NCI-H526 treated with DMSO at 0.1 percent for 48 hours (cell line): ENCODE data around the gene SLC25A24.
"Not testable (repeated sequence)": the region's sequence is repeated elsewhere in the genome, so short reads cannot be mapped to it uniquely, and the experiment has no call there.

Source experiments
- DNase-seq: peaks from one replicate; lab custom pipeline; 2025; lab: John Stamatoyannopoulos, UW

SLC25A24 gene

GRCh38 chr1:108139555-108139954, 60.6 kb downstream of the SLC25A24 start:
- DNase-seq, result not testable (repeated sequence)

DNA sequence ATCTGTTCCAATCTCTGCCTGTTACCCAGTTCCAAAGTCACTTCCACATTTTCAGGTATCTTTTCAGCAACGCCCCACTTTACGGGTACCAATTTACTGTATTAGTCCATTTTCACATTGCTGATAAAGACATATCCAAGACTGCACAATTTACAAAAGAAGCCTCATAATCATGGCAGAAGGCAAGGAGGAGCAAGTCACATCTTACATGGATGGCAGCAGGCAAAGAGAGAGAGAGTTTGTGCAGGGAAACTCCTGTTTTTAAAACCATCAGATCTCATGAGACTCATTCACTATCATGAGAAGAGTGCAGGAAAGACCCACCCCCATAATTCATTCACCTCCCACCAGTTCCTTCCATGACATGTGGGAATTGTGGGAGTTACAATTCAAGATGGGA, 67.0 kb downstream of the SLC25A24 start:
- not testable (repeated sequence) for DNase-seq

DNA sequence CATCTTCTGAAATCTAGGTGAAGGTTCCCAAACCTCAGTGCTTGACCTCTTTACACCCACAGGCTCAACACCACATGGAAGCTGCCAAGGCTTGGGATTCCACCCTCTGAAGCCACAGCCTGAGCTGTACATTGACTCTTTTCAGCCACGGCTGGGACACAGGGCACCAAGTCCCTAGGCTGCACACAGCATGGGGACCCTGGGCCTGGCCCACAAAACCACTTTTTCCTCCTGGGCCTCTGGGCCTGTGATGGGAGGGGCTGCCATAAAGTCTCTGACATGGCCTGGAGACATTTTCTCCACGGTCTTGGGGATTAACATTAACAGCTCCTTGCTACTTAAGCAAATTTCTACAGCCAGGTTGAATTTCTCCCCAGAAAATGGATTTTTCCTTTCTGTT, 67.8 kb downstream of the SLC25A24 start:
- not testable (repeated sequence) for DNase-seq

DNA sequence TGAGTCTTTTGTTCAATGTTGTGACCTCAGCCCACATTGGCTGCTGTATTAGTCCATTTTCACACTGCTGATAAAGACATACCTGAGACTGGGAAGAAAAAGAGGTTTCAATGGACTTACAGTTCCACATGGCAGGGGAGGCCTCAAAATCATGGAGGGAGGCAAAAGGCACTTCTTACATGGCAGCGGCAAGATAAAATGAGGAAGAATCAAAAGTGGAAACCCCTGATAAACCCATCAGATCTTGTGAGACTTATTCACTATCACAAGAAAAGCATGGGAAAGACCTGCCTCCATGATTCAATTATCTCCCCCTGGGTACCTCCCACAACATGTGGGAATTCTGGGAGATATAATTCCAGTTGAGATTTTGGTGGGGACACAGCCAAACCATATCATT, 68.9 kb downstream of the SLC25A24 start:
- DNase-seq, result not testable (repeated sequence)

DNA sequence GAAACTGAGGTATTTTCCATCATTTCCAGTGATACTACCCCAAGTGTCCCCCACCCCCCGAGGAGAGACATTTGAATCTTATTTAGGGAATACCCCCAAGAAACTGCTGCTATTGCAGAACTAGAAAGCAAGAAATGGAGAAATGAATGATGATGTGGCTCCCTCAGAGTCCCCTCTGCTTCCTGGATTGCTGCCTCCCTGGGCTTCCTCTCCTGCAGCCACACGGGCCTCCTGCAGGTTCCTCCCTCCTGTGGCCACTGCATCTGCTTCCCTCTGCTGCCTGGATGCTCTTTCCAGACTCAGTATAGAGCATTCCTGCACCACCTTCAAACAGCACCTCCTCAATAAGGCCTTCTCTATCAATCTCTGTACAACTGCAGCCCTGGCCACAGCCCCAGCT, 69.3 kb downstream of the SLC25A24 start:
- DNase-seq, result no peak

- no peak for DNase-seq
Observed at GRCh38 chr1:108129999-108130398, 70.1 kb downstream of the SLC25A24 start.

DNA sequence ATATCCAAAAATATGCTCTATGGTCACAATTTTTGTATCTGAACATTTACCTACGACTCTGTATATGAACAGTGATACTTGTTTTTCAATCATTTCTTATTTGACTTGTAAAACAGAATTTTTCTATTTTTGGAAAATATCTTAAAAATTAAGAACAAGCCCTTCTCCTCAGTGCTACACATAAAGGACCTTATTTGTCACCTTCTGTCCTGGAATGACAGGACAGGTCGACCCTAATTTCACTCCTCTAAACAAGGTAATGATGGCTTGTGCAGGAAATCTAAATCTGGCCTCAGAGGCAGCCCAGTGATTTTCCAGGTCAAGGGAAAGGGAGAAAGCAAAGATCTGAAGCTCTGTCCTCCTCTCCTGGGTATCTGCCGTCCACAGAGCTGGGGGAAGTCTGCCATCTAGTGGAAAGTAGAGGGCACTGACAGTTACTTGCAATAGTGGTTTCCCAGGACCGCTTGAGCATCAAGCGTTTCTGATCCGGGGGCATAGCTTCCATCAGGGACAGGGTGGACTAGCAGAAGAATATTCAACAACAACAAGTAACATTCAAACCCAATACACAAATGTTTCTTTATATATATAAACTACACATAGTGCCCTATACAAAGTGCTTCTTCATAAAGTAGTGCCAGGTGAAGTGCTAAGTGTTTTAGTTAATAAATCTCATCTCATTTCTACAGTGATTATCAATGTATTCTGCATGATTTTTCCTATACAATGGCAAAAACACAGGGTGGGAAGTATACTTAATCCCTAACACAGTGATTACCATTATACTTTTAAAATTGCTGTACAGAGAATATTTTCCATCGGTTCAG, 74.6 kb downstream of the SLC25A24 start:
- peak; percentile 58 for DNase-seq

DNA sequence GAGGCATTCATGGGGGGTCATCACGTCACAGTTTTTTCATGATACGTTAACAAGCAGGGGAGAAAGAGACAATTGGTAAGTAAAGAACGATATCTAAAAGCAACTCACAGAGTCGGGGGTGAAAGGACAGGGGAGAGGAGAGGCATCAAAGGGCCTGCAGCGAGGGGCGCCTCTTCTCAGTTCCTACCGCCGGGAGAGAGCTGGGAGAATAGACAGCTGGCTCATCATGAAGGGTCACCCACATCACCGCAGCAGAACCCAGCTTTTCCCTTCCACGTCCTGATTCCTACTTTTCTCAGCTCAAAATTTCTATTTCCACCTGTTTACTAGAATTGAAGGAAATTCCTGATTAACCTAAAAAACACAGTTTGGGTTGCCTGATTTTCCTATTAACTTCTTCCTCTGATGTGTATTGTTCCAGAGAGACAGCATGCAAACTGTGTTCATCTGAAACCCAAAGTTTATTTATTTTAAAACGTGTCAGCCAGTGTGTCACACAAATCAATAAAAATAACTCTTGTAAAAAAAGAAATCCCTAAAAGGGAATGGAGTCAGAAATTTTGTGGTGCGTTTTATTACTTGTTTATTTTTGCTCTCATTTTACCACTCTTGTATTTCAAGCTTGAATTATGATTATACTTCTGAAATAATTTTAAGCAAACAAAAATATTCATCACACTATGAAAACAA, 75.4 kb downstream of the SLC25A24 start:
- DNase-seq, result no peak

DNA sequence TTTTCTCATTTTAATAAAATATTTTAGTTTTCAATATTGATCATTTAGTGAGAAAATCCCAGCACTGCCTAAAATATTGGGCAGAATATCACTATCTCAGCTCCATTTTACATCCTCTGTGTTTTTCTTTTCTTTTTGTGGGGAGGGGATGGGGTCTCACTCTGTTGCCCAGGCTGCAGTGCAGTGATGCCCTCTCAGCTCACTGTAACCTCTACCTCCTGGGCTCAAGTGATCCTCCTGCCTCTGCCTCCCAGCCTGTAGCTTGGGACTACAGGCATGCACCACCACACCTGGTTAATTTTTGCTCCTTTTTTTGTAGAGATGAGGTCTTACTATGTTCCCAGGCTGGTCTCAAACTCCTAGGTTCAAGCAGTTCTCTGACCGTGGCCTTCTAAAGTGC, 76.1 kb downstream of the SLC25A24 start:
- no peak for DNase-seq

DNA sequence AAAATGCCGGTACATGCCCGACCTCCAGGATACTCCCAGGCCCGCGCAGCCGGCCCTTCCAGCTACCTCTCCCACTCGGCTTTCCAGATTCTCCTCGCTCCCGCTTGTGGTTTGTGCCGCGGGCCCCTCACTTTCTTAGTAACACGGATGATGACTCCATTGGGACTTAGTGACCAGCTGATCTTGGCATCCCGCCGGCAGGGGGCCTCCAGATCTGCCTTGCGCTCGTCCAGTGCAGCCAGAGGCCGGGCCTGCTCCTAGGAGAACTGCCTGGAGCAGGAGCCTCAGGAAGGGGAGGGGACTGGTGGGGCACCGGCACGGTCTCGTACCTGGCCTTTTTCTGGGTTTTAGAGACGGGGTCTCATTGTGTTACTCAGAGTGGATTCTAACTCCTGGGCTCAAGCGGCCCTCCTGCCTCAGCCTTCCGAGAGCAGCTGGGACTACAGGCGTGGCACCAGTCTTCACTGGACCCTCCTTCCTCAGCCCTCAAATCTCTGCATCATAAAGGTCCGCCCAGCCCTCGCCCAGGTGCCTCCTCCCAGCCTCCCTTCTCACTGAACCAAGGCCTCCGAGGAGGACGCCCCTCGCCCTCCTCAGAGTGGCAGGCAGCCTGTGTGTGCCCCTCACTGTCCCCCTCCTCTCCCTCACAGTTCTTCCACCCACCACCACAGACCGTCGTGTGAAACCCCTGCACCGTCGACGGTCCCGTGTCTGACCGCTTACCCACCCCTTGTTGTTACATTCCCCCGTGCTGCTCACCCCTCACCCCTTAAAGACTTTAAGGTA, 78.6 kb downstream of the SLC25A24 start:
- no peak for DNase-seq

DNA sequence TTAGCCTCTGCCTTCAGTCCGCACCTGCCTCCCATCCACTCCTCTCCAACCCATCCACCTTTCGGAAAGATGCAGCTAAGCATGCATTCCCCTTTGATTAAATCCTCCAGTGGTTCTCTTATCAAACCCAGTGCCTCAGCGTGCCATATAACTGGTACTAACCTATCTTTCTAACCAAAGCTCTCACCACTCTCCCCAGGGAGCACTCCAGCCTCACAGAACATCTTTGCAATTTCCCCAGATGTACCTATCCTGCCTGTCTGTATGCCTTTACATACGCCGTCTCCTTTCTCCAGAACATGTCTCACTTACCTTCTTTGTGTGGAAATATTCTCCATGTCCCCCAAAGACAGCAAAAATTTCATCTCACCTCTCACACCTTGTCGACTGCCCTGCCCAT, 80.0 kb downstream of the SLC25A24 start:
- DNase-seq, result no peak

DNA sequence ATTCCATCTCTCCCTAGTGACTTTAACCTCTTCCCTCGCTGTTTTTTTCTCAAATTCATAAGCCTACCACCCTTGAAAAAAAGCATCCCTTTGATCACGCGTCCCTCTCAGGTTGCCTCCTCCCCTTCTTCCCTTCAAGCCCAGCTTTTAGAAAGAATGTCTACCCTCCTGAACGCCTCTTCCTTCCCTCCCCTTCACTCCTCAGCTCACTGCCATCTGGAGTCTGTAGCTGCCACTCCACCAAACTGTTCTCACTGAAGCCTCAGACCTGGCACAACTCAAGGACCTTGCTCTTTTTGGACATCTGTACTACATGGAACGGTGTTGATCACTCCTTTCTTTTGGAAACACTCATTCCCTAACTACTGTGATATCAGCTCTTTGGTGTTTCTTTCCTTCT, 80.6 kb downstream of the SLC25A24 start:
- DNase-seq, result no peak

DNA sequence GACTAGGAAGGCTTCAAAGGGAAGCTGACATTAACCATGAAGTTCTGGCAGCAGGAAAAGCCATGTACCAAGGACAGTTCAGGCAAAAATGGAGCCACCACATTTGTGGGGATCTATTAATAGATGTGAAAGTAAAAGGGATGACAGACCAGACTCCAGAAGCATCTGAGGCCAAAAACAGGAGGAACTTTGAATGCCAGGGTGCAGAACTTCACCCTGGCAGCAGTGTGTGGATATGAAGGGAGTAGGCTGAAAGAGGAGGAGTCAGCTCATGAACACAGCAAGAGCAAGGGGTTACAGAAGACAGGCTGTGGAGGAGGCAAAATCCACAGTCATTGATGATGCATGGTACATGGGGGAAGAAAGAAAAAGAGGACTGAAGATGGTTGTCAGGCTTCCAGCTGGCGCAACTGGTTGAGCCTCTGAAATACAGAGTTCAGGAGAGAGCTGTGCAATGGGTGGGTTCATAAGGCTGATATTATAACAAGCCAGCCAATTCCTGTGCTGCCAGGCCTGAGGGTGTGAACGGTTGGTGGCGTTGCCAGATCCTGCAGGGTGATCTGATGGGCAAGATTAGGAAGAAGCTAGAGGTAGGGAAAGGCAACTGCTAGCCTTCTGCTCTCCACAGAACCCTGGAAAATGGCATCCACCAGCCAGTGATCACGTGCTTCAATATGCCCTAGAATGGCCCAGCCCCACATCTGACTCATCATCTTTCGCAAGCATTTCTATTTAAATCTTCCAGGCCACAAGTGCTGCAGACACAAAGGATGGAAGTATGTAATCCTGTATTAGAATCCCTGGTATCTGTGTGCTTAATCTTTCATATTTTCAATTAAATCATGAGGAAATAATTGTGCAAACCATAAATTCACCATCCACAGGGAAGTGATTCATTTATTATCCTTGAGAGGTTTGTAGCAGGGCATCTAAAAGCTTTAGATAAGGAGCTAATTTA, 81.9 kb downstream of the SLC25A24 start:
- no peak for DNase-seq

GRCh38 chr1:108117237-108117636, 82.9 kb downstream of the SLC25A24 start:
- DNase-seq, result no peak

GRCh38 chr1:108114033-108114599, 86.0 kb downstream of the SLC25A24 start:
- DNase-seq, result no peak

GRCh38 chr1:108113496-108113895, 86.6 kb downstream of the SLC25A24 start:
- DNase-seq, result no peak

- no peak for DNase-seq
Observed at GRCh38 chr1:108109295-108109973, 90.7 kb downstream of the SLC25A24 start.

DNA sequence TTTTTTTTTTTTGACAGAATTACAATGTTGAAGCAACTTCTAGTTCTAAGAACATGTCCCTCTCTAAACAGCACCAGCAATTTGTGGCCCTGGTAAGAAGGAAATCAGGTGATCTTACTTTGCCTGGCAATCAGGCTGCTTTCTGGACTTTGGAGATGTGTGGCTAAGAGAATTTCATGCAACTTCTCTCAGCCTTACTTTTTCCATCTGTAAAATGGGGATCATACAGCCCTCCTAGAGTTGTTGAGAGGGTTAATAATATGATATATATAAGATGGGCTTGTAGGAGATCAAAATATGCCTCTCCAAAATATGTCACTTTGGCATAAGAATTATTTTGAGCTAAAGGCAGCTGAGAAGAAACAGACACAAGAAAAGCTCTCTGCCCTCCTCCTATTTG, 92.0 kb downstream of the SLC25A24 start:
- DNase-seq, result no peak

GRCh38 chr1:108107658-108108057, 92.5 kb downstream of the SLC25A24 start:
- DNase-seq, result no peak

DNA sequence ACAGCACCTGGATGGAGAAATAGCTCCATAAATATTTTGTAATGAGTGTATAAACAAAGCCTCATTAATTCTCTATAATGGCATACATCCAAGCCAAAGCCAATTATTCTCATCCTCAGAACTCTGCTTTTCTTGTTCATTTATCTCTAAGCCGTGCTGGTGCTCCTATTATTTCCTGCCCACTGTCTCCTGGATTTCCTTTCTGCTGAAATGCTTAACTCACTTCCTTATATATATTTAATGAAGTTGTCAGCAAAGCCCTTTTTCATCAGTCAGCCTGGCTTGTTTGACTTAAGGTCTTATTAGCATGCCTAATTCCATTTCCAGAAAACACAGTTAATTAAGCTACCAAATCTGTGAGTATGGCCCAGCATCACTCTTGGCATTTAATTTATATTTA, 93.4 kb downstream of the SLC25A24 start:
- no peak for DNase-seq

DNA sequence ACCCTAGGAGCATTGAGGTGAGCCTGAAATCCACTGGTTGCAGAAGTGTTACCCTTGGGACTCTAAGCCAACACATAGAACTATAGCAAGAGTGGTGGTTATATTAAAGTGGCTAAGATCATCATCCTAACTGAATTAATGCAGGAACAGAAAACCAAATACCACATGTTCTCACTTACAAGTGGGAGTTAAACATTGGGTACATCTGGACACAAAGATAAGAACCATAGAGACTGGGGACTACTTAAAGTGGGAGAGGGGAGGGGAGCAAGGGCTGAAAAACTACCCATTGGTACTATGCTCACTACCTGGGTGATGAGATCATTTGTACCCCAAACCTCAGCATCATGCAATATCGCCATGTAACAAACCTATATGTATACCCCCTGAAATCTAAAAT, 100.0 kb downstream of the SLC25A24 start:
- DNase-seq, result no peak
